ENCODE measurements around the gene CLDN3. TPM values are rescaled to one million over a fixed set of nuclear protein-coding genes. Genes with fewer than 3 reads are reported as not detected.
A peak's percentile ranks its signal among the peaks of the same experiment; 100 is the strongest.

CLDN3 gene
- total RNA-seq, 4 donors from 2014 or later = 55.3 to 944 (median 831) TPM

DNA sequence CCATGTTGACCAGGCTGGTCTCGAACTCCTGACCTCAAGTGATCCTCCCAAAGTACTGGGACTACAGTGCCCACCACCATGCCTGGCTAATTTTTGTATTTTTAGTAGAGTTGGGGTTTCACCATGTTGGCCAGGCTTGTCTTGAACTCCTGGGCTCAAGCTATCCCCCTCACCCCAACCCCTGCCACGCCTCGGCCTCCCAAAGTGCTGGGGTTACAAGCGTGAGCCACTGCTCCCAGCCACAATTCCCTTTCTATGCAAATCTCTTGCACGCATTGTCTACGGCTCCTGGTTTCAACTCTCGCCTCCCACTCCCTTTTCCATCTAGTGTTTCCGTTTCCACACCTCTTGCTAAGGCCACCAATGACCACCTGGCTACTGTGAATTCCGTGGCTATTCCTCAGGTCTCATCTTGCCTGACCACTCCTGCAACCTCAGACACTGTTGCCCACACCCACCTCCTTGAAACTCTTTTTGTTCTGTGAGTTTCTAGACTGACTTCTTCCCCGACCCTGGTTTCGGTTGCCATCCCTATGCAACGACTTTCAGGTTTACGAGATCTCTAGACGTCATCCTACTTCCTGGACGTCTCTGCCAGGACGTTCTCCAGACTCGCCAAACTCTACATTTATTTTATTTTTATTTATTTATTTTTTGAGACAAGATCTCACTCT, 3.4 kb downstream of the CLDN3 start:
- TF ChIP-seq POLR2A (IDR thresholded peaks at IDR 0.05) = no peak
- TF ChIP-seq, protein P1, sequence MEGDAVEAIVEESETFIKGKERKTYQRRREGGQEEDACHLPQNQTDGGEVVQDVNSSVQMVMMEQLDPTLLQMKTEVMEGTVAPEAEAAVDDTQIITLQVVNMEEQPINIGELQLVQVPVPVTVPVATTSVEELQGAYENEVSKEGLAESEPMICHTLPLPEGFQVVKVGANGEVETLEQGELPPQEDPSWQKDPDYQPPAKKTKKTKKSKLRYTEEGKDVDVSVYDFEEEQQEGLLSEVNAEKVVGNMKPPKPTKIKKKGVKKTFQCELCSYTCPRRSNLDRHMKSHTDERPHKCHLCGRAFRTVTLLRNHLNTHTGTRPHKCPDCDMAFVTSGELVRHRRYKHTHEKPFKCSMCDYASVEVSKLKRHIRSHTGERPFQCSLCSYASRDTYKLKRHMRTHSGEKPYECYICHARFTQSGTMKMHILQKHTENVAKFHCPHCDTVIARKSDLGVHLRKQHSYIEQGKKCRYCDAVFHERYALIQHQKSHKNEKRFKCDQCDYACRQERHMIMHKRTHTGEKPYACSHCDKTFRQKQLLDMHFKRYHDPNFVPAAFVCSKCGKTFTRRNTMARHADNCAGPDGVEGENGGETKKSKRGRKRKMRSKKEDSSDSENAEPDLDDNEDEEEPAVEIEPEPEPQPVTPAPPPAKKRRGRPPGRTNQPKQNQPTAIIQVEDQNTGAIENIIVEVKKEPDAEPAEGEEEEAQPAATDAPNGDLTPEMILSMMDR (IDR thresholded peaks at IDR 0.05) = no peak
- peak overlapping the region in 1 of 4 donors; percentile 99 for H3K27ac ChIP-seq

DNA sequence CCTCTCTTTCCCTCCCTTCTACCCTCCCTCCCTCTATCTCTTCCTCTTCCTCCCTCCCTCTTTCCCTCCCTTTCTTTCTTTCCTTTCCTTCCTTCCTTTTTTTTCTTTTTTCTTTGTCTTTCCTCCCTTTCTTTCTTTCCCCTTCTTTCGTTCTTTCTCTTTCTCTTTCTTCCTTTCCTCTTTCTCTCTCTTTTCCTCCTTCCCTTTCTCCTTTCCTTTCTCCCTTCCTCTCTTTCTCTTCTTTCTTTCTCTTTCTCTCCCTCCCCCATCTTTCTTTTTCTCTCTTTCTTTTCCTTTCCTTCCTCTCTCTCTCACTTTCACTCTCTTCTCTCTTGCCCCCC, 7.4 kb downstream of the CLDN3 start:
- H3K4me3 ChIP-seq = no peak overlapping the region

More for the DNA sequence above, 3.4 kb downstream of the CLDN3 start:
- Histone ChIP-seq H3K27me3 (peaks cover 0 to 8% of the 10 kb centered on the region in 2 donors), H3K36me3 (peaks cover 0 to 9% (median 0%) of the 10 kb centered on the region in 3 donors), H3K4me1 (peaks cover 0 to 5% (median 0%) of the 10 kb centered on the region in 4 donors), H3K4me3 (no peak overlapping the region), H3K9me3 (no peaks in the 10 kb centered on the region)
- no peak for DNase-seq

DNA sequence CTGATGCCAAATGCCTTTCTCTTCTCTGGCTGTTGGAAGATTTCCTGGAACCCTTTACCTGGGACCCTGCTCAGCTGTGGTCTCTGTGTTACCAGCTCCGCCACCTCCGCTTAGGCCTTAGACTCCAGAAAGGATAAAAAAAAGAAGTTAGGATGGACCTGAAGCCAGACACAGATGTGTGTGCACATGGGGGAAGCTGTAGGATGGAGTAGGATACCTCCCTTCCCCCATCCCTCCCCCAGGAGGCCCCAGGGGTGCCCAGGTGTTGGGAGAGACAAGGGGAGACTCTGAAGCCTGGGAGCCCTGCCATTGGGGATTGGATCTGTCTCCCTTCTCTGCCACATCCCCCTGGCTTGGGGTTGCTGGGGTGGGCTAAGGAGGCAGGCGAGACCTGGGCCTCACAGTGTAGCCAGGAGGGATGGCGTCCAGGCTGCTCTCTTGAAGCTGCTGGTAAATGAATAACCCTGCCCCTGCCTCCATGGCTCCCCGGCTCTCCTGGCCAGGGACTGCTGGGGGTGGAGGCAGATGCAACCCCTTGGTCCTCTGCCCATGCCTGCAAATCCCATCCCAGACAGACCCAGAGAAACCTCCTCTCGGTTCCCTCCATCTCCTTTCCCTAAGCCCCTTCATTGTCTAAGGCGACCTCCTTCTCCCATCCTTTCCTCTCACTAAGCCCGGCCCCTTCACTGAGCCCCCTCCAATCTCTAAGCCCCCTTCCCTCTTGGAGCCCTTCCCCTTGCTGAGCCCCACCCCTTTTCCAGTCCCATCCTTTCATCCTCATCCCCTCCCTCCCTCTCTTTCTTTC, 8.0 kb downstream of the CLDN3 start:
- H3K27me3 ChIP-seq = no peaks in the 10 kb centered on the region
- no peak overlapping the region for H3K27ac ChIP-seq
- no peaks in the 10 kb centered on the region for H3K9me3 ChIP-seq
- no peak for DNase-seq
- H3K36me3 ChIP-seq = no peaks in the 10 kb centered on the region
- TF ChIP-seq, protein P1 (IDR thresholded peaks at IDR 0.05) = no peak
- TF ChIP-seq POLR2A (IDR thresholded peaks at IDR 0.05) = no peak
- H3K4me3 ChIP-seq = no peak overlapping the region
- H3K4me1 ChIP-seq = peaks cover 0 to 7% (median 0%) of the 10 kb centered on the region in 4 donors

More for the DNA sequence above, 7.4 kb downstream of the CLDN3 start:
- Histone ChIP-seq H3K4me1 (peaks cover 0 to 7% (median 0%) of the 10 kb centered on the region in 4 donors), H3K36me3 (no peaks in the 10 kb centered on the region), H3K27me3 (no peaks in the 10 kb centered on the region), H3K9me3 (no peaks in the 10 kb centered on the region), H3K27ac (no peak overlapping the region)
- no peak for TF ChIP-seq POLR2A (IDR thresholded peaks at IDR 0.05)
- TF ChIP-seq, protein P1 (IDR thresholded peaks at IDR 0.05) = no peak
- DNase-seq = no peak

DNA sequence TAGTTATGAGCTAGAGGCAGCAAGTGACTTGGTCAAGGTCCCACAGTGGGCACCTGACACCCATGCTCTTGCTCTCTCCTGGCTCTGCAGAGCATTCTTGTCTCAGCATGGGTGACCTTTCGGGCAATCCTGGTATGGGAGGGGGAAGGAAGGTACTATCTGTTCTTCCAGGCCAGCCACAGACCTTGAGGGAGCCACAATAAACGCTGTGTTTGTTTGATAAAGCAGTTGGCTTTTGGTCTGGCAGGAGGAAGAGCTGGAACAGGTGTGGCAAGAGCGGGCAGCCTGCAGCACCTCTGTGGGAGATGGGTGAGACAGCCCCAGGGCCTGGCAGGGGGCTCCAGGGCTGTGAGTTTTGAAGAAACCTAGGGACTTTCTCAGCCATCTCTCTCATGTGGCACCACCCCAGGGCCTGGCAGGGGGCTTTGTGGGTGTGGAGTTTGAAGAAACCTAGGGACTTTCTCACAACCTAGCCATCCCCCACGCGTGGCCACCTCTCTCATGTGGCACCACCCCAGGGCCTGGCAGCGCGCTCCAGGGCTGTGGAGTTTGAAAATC, 11.4 kb downstream of the CLDN3 start:
- H3K9me3 ChIP-seq = no peaks in the 10 kb centered on the region
- peak overlapping the region in 2 of 4 donors; percentile 27 for H3K4me3 ChIP-seq
- H3K36me3 ChIP-seq = no peaks in the 10 kb centered on the region
- H3K27ac ChIP-seq = peak overlapping the region in 3 of 4 donors; percentile 71 to 89 (median 84)
- DNase-seq = peak in 2 of 3 donors; percentile 85 to 87
- TF ChIP-seq POLR2A (IDR thresholded peaks at IDR 0.05) = peak; percentile 77 to 95
- TF ChIP-seq, protein P1 (IDR thresholded peaks at IDR 0.05) = peak in 2 of 6 experiments; percentile 8 to 17
- no peaks in the 10 kb centered on the region for H3K27me3 ChIP-seq
- peaks cover 0 to 7% (median 0%) of the 10 kb centered on the region in 4 donors for H3K4me1 ChIP-seq

DNA sequence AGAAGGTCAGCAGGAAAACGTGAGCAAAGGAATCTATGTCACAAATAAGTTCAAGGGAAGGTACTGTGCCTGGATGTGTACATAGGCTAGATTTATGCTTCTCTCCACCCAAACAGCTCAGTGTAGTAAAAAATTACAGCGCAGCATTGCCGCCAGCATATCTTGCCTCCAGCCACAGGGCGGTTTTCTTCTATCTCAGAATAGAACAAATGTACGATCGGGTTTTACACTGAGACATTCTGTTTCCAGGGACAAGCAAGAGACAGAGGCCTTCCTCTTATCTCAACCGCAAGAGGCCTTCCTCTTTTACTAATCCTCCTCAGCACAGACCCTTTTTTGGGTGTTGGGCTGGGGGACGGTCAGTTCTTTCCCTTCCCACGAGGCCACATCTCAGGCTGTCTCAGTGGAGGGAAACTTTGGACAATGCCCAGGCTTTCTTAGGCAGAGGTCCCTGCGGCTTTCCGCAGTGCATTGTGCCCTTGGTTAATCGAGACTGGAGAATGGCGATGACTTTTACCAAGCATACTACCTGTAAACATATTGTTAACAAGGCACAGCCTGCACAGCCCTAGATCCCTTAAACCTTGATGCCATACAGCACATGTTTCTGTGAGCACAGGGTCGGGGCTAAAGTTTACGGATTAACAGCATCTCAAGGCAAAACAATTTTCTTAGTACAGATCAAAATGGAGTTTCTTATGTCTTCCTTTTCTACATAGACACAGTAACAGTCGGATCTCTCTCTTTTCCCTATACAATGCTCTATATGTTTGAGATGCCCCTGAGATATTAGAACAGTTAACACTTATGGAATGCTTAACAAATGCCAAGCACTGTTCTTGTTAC, 19.9 kb downstream of the CLDN3 start:
- no peaks in the 10 kb centered on the region for H3K9me3 ChIP-seq
- no peak overlapping the region for H3K4me3 ChIP-seq
- no peaks in the 10 kb centered on the region for H3K36me3 ChIP-seq
- no peak overlapping the region for H3K27ac ChIP-seq
- no peaks in the 10 kb centered on the region for H3K27me3 ChIP-seq
- DNase-seq = no peak
- TF ChIP-seq, protein P1 (IDR thresholded peaks at IDR 0.05) = no peak
- TF ChIP-seq POLR2A (IDR thresholded peaks at IDR 0.05) = no peak
- H3K4me1 ChIP-seq = no peaks in the 10 kb centered on the region

Data from Peyer's patch (tissue), 4 donors.